Loucy (cell line): ENCODE measurements around the gene HOXB8.

Experiments used
- H2AFZ ChIP-seq: fragments of 200-600 bp; sonication (generic); 2 replicates; pipeline ENCODE4 v1.6.0; 2016; ENCODE audit warnings: antibody characterized with exemption, mild to moderate bottlenecking, low read length, moderate library complexity
- H3F3A ChIP-seq: fragments of 200-600 bp; 2 replicates; pipeline ENCODE4 v1.6.0; 2016; ENCODE audit warnings: antibody characterized with exemption, low read depth, mild to moderate bottlenecking
- H3K27me3 ChIP-seq: fragments of 200-600 bp; sonication (generic); 2 replicates; pipeline ENCODE4 v1.6.1; 2014; ENCODE audit warnings: low read length, mild to moderate bottlenecking; ENCODE audit not compliant: insufficient read depth, poor library complexity, severe bottlenecking
- H3K36me3 ChIP-seq: fragments of 200-600 bp; sonication (generic); 2 replicates; pipeline ENCODE4 v1.6.1; 2016; ENCODE audit warnings: low read length; ENCODE audit not compliant: insufficient read depth
- H3K4me1 ChIP-seq: fragments of 200-600 bp; sonication (generic); 2 replicates; pipeline ENCODE4 v1.5.1; 2014; ENCODE audit warnings: low read length, mild to moderate bottlenecking; ENCODE audit not compliant: insufficient read depth, poor library complexity, severe bottlenecking
- H3K4me2 ChIP-seq: fragments of 200-600 bp; sonication (generic); 2 replicates; pipeline ENCODE4 v1.6.0; 2014; ENCODE audit warnings: antibody characterized with exemption, low read length, low read depth, mild to moderate bottlenecking; ENCODE audit not compliant: poor library complexity, severe bottlenecking
- H3K4me3 ChIP-seq: fragments of 200-600 bp; sonication (generic); 2 replicates; pipeline ENCODE4 v1.5.1; 2014; ENCODE audit warnings: low read length, mild to moderate bottlenecking, mixed read lengths; ENCODE audit not compliant: poor library complexity, severe bottlenecking
- H3K79me2 ChIP-seq: fragments of 200-600 bp; sonication (generic); 2 replicates; pipeline ENCODE4 v1.6.1; 2014; ENCODE audit warnings: low read length; ENCODE audit not compliant: insufficient read depth
- H3K9ac ChIP-seq: fragments of 200-600 bp; sonication (generic); 2 replicates; pipeline ENCODE4 v1.6.0; 2014; ENCODE audit warnings: mild to moderate bottlenecking, low read depth, low read length, moderate library complexity; ENCODE audit not compliant: poor library complexity, severe bottlenecking
- H3K9me2 ChIP-seq: fragments of 200-600 bp; sonication (generic); replicated peaks from 2 replicates; pipeline ENCODE4 v1.6.1; 2016; ENCODE audit warnings: low read depth, low read length, mixed read lengths
- H3K9me3 ChIP-seq: fragments of 200-600 bp; sonication (generic); 2 replicates; pipeline ENCODE4 v1.6.1; 2014; ENCODE audit warnings: mild to moderate bottlenecking, antibody characterized with exemption, low read length, low read depth; ENCODE audit not compliant: insufficient read depth
- H4K20me1 ChIP-seq: fragments of 200-600 bp; sonication (generic); 2 replicates; pipeline ENCODE4 v1.6.0; 2014; ENCODE audit warnings: antibody characterized with exemption, low read length, mild to moderate bottlenecking; ENCODE audit not compliant: insufficient read depth, poor library complexity, severe bottlenecking
- CTCF ChIP-seq: fragments of 200-600 bp; sonication (generic); conservative IDR thresholded peaks from 2 replicates; pipeline ENCODE4 v1.5.1; 2014; ENCODE audit warnings: mild to moderate bottlenecking, antibody characterized with exemption, low read length
- EZH2phosphoT487 ChIP-seq: fragments of 200-600 bp; IDR thresholded peaks from 2 replicates; pipeline ENCODE4 v1.6.1; 2018; ENCODE audit warnings: antibody characterized with exemption, mild to moderate bottlenecking, moderate library complexity, borderline replicate concordance

HOXB8 gene

GRCh38 chr17:48620461-48621139 is 5.5 kb upstream of the HOXB8 start:
- Histone ChIP-seq H3K4me2 (peak overlapping the region; percentile 98), H3K4me1 (peaks cover 55% of the 10 kb centered on the region), H2AFZ (no peak overlapping the region), H3K9me2 (no peaks in the 10 kb centered on the region), H3F3A (peaks cover 8% of the 10 kb centered on the region; the same call in 1 of the 2 replicates), H3K79me2 (peaks cover 97% of the 10 kb centered on the region), H3K9me3 (no peaks in the 10 kb centered on the region), H3K36me3 (peaks cover 8% of the 10 kb centered on the region; the same call in 1 of the 2 replicates), H3K27me3 (peaks cover 34% of the 10 kb centered on the region), H4K20me1 (peaks cover 21% of the 10 kb centered on the region), H3K9ac (peak overlapping the region; percentile 100), H3K4me3 (peak overlapping the region; percentile 89)
- TF ChIP-seq CTCF (no peak), EZH2phosphoT487 (no peak)

DNA sequence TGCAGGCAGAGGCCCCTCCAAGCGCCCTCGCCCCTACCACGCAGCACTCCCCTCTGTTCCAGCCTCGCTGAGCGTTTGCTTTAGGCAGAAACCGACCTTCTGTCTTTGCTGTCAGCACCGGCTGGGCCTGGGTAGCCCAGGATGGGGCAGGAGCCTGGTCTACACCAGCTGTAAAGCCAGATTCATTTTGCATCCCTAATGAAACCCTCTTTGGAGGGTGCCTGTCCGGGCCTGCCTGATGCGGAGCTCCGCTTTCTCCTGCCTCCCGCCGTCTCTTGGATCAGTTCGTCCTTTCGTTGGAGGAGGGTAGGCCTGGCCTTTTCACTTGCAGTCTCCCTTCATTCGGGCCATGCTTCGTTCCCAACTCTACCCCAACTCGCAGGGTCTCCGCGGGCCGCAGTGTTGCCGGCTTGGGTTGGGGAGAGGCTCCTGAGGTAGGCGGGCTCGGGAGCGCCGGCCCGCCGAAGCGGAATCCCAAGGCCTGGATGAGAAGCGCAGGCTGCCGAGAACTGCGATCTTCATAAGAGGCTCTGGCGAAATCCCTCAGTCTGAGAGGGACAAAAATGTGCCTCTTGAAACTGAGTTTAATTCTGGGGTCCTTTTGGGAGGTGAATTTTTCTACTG is 4.8 kb upstream of the HOXB8 start:
- Histone ChIP-seq H3K9me3 (no peaks in the 10 kb centered on the region), H3K4me1 (peaks cover 59% of the 10 kb centered on the region), H3K79me2 (peaks cover 97% of the 10 kb centered on the region), H2AFZ (no peak overlapping the region), H3F3A (peaks cover 8% of the 10 kb centered on the region; the same call in 1 of the 2 replicates), H4K20me1 (peaks cover 17% of the 10 kb centered on the region), H3K4me2 (peak overlapping the region; percentile 98), H3K4me3 (peak overlapping the region; percentile 89), H3K9ac (peak overlapping the region; percentile 100), H3K27me3 (peaks cover 27% of the 10 kb centered on the region), H3K36me3 (peaks cover 8% of the 10 kb centered on the region; the same call in 1 of the 2 replicates), H3K9me2 (no peaks in the 10 kb centered on the region)
- TF ChIP-seq CTCF (no peak), EZH2phosphoT487 (no peak)

GRCh38 chr17:48618256-48618896 is 3.3 kb upstream of the HOXB8 start:
- Histone ChIP-seq H3K9me3 (no peaks in the 10 kb centered on the region), H3F3A (peaks cover 8% of the 10 kb centered on the region; the same call in 1 of the 2 replicates), H3K4me1 (peaks cover 47% of the 10 kb centered on the region), H4K20me1 (peaks cover 9% of the 10 kb centered on the region), H3K9me2 (no peaks in the 10 kb centered on the region), H3K79me2 (peaks cover 97% of the 10 kb centered on the region), H3K36me3 (peaks cover 8% of the 10 kb centered on the region; the same call in 1 of the 2 replicates), H2AFZ (no peak overlapping the region), H3K4me3 (peak overlapping the region; percentile 89), H3K9ac (peak overlapping the region; percentile 100), H3K4me2 (peak overlapping the region; percentile 98), H3K27me3 (peaks cover 23% of the 10 kb centered on the region)
- TF ChIP-seq EZH2phosphoT487 (no peak), CTCF (peak; percentile 95)
